ENCODE measurements around the gene MAFF.

DNA sequence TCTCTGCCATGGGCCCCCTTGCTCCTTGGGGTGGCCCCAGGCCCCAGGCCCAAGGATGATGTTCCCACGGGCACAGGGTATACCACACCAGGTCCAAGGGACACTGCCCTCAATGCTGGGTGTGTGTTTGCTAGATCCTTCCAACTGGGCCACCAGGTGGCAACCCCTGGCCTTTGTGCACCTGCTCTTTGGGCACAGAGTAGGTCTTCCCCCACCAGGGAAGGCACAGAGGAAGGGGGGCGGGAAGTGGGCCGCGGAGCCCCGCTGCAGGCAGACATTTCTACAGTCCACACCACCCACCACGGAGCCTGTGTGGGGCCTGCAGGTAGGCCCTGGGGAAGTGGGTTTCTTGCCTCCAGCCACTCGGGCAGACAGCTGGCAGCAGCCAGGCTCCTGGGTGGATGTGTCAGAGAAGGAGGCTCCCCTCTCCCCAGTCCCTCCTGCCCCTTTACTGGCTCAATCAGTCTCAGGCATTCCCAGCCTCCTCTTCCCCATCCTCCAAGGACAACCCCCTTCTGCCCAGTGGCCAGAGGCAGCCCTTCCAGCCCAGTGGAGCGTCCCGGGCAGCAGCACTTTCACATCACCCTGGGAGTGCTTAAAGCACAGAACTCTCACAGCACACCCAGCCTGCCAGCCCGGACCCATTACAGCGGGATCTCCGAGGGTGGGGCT, 21.6 kb downstream of the MAFF start:
- TF ChIP-seq, protein P1, sequence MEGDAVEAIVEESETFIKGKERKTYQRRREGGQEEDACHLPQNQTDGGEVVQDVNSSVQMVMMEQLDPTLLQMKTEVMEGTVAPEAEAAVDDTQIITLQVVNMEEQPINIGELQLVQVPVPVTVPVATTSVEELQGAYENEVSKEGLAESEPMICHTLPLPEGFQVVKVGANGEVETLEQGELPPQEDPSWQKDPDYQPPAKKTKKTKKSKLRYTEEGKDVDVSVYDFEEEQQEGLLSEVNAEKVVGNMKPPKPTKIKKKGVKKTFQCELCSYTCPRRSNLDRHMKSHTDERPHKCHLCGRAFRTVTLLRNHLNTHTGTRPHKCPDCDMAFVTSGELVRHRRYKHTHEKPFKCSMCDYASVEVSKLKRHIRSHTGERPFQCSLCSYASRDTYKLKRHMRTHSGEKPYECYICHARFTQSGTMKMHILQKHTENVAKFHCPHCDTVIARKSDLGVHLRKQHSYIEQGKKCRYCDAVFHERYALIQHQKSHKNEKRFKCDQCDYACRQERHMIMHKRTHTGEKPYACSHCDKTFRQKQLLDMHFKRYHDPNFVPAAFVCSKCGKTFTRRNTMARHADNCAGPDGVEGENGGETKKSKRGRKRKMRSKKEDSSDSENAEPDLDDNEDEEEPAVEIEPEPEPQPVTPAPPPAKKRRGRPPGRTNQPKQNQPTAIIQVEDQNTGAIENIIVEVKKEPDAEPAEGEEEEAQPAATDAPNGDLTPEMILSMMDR (IDR thresholded peaks at IDR 0.05; ENCODE audit: low read length), result peak; percentile 25; the same call in 1 of the 2 replicates
- no peak for TF ChIP-seq EZH2 (IDR thresholded peaks at IDR 0.05; ENCODE audit: borderline replicate concordance, low read length)
